PC-3 (cell line): Measurements from ENCODE around the gene MME. TPM values are rescaled to one million over a fixed set of nuclear protein-coding genes. Genes with fewer than 3 reads are reported as not detected.
A peak's percentile ranks its signal among the peaks of the same experiment; 100 is the strongest.

ENCODE experiments used
- ATAC-seq: fragments of 200-7000 bp; cut with Tn5 transposase; 2 replicates; pipeline ENCODE4 v1.9.1; 2020; ENCODE audit warnings: mild to moderate bottlenecking, moderate library complexity
- BruUV-seq: library from RNA; stranded (reverse); fragments of 400-500 nt; replicated peaks from 2 replicates; lab custom pipeline; 2021; lab: Mats Ljungman, UMichigan
- CTCF ChIA-PET: fragments of 300-600 bp; sonication (Branson Sonifier 250); formaldehyde crosslinking; loops from one replicate; lab custom pipeline; 2022; ENCODE audit warnings: antibody characterized with exemption; lab: Charles Lee
- POLR2A ChIA-PET: fragments of 300-600 bp; sonication (Branson Sonifier 250); formaldehyde crosslinking; loops from one replicate; lab custom pipeline; 2022; ENCODE audit warnings: antibody characterized with exemption; ENCODE audit not compliant: unreplicated experiment; lab: Charles Lee
- DNase-seq: peaks from one replicate; pipeline ENCODE4 v3.0.0-alpha.2; 2015
- H2AFZ ChIP-seq: fragments of 300-600 bp; sonication (generic); 2 replicates; pipeline ENCODE4 v1.6.0; 2016; ENCODE audit warnings: antibody characterized with exemption, low read length
- H3F3A ChIP-seq: fragments of 300-600 bp; sonication (generic); one replicate; pipeline ENCODE4 v1.6.0; 2017; ENCODE audit warnings: antibody characterized with exemption, low read length, control low read depth, mild to moderate bottlenecking; ENCODE audit not compliant: unreplicated experiment
- H3K27ac ChIP-seq: fragments of 300-600 bp; sonication (generic); 2 replicates; pipeline ENCODE4 v1.5.1; 2016; ENCODE audit warnings: mild to moderate bottlenecking, low read length
- H3K27me3 ChIP-seq: fragments of 300-600 bp; sonication (generic); 2 replicates; pipeline ENCODE4 v1.6.1; 2016; ENCODE audit warnings: low read length, mixed read lengths
- H3K36me3 ChIP-seq: fragments of 300-600 bp; sonication (generic); 2 replicates; pipeline ENCODE4 v1.6.1; 2016; ENCODE audit warnings: low read depth, mixed run types, low read length, mixed read lengths
- H3K4me1 ChIP-seq: fragments of 300-600 bp; sonication (generic); 2 replicates; pipeline ENCODE4 v1.5.1; 2016; ENCODE audit warnings: low read length; ENCODE audit not compliant: insufficient read depth
- H3K4me2 ChIP-seq: fragments of 300-600 bp; sonication (generic); 2 replicates; pipeline ENCODE4 v1.6.0; 2016; ENCODE audit warnings: low read length
- H3K4me3 ChIP-seq: fragments of 300-600 bp; sonication (generic); 2 replicates; pipeline ENCODE4 v1.5.1; 2016; ENCODE audit warnings: mild to moderate bottlenecking, low read length, mixed read lengths
- H3K79me2 ChIP-seq: fragments of 300-600 bp; sonication (generic); 2 replicates; pipeline ENCODE4 v1.6.1; 2017; ENCODE audit warnings: low read length, mixed read lengths
- H3K9ac ChIP-seq: fragments of 300-600 bp; sonication (generic); 2 replicates; pipeline ENCODE4 v1.6.0; 2016; ENCODE audit warnings: mild to moderate bottlenecking, low read length
- H3K9me2 ChIP-seq: fragments of 300-600 bp; sonication (generic); replicated peaks from 2 replicates; pipeline ENCODE4 v1.6.1; 2016; ENCODE audit warnings: mixed run types, low read length, mixed read lengths
- H3K9me3 ChIP-seq: fragments of 300-600 bp; sonication (generic); 2 replicates; pipeline ENCODE4 v1.6.1; 2016; ENCODE audit warnings: low read length, mixed read lengths
- H4K20me1 ChIP-seq: fragments of 300-600 bp; sonication (generic); 2 replicates; pipeline ENCODE4 v1.6.1; 2016; ENCODE audit warnings: low read length, mixed read lengths
- CTCF ChIP-seq: fragments of 300-600 bp; sonication (generic); conservative IDR thresholded peaks from 2 replicates; pipeline ENCODE4 v1.5.1; 2017; ENCODE audit warnings: antibody characterized with exemption, low read depth, mild to moderate bottlenecking, low read length
- EZH2 ChIP-seq: fragments of 300-600 bp; sonication (generic); IDR thresholded peaks from one replicate; pipeline ENCODE4 v1.6.1; 2017; ENCODE audit warnings: antibody characterized with exemption, mild to moderate bottlenecking, low read length; ENCODE audit not compliant: unreplicated experiment
- EZH2phosphoT487 ChIP-seq: fragments of 300-600 bp; sonication (generic); IDR thresholded peaks from 2 replicates; pipeline ENCODE4 v1.6.1; 2018; ENCODE audit warnings: mild to moderate bottlenecking, antibody characterized with exemption, low read length, borderline replicate concordance
- intact Hi-C: fragments of 100-400 bp; cut with micrococcal nuclease; formaldehyde crosslinking; loops from 2 replicates; pipeline ENCODE4 v1.9.0; 2023
- total RNA-seq: library from RNA; depleted of rRNA; stranded (reverse); fragments of >200 nt; gene quantifications from 2 replicates; pipeline ENCODE4 v1.2.3, GENCODE V29; 2014; rRNA removed

MME gene
- total RNA-seq, 1 experiment from 2014 or later: 1.2 TPM

- peaks cover 26% of the 10 kb centered on the region for H3K4me1 ChIP-seq
- TF ChIP-seq CTCF (no peak), EZH2 (no peak), EZH2phosphoT487 (no peak)
- H2AFZ ChIP-seq: no peak overlapping the region
- no TSS peak for BruUV-seq
- no peaks in the 10 kb centered on the region for H3K36me3 ChIP-seq
- H3K9me2 ChIP-seq: no peaks in the 10 kb centered on the region
- H3K4me3 ChIP-seq: 0 out of 2 replicates have a peak overlapping the region, but pooled peaks have one; percentile 3
- ChIA-PET CTCF (interaction anchor here (0.6 kb wide), 1 partner anchor 832 kb away, joined by 4 read pairs; no protein-coding TSS in a partner anchor), POLR2A (interaction anchor here (0.5 kb wide), 1 partner anchor 72 kb away, joined by 3 read pairs; no protein-coding TSS in a partner anchor)
- no peaks in the 10 kb centered on the region for H4K20me1 ChIP-seq
- DNase-seq: peak; percentile 93
- H3K9me3 ChIP-seq: no peaks in the 10 kb centered on the region
- H3K27ac ChIP-seq: peak overlapping the region; percentile 97
- H3K9ac ChIP-seq: peak overlapping the region; percentile 80
- H3F3A ChIP-seq: peaks cover 4% of the 10 kb centered on the region
- peak overlapping the region; percentile 57 for H3K4me2 ChIP-seq
- H3K79me2 ChIP-seq: no peaks in the 10 kb centered on the region
- intact Hi-C loops: no loop called here
- H3K27me3 ChIP-seq: no peaks in the 10 kb centered on the region
- peak; percentile 80 for ATAC-seq
Observed at GRCh38 chr3:155233213-155233612, 153.1 kb downstream of the MME start.

Other genes starting within 250 kb of the MME start
- not detected in 2 replicates for gene STRIT1, start 213.4 kb downstream of the MME start, total RNA-seq